GM12865 (cell line): ENCODE results near the gene DPPA2.

Source experiments
- DNase-seq: peaks from one replicate; pipeline ENCODE4 v3.0.0; 2010; ENCODE audit warnings: low read depth
- H3K4me3 ChIP-seq: 2 replicates; pipeline ENCODE4 v1.5.1; 2011; ENCODE audit warnings: mild to moderate bottlenecking, low read depth, low read length, control low read depth
- TF ChIP-seq, protein P1 (sequence below): IDR thresholded peaks from 2 replicates; pipeline ENCODE4 v1.5.1; 2011; ENCODE audit warnings: low read length, control low read depth, low read depth, inconsistent platforms; ENCODE audit not compliant: insufficient read depth; ENCODE audit errors: missing control alignments

Gene DPPA2

GRCh38 chr3:109338322-109338721 lies 22.0 kb upstream of the DPPA2 start:
- TF ChIP-seq, protein P1, sequence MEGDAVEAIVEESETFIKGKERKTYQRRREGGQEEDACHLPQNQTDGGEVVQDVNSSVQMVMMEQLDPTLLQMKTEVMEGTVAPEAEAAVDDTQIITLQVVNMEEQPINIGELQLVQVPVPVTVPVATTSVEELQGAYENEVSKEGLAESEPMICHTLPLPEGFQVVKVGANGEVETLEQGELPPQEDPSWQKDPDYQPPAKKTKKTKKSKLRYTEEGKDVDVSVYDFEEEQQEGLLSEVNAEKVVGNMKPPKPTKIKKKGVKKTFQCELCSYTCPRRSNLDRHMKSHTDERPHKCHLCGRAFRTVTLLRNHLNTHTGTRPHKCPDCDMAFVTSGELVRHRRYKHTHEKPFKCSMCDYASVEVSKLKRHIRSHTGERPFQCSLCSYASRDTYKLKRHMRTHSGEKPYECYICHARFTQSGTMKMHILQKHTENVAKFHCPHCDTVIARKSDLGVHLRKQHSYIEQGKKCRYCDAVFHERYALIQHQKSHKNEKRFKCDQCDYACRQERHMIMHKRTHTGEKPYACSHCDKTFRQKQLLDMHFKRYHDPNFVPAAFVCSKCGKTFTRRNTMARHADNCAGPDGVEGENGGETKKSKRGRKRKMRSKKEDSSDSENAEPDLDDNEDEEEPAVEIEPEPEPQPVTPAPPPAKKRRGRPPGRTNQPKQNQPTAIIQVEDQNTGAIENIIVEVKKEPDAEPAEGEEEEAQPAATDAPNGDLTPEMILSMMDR, result no peak
- DNase-seq, result no peak
- no peak overlapping the region for H3K4me3 ChIP-seq

- TF ChIP-seq, protein P1, result no peak
- DNase-seq, result no peak
- no peak within 1 kb of the TSS for H3K4me3 ChIP-seq
Measured at GRCh38 chr3:109337393-109337792, 21.1 kb upstream of the DPPA2 start, which contains the start of gene DPPA4. Gene DPPA4 (minus strand): TSS chr3:109337546. CDS start chr3:109337517, 29 bp downstream.

DNA sequence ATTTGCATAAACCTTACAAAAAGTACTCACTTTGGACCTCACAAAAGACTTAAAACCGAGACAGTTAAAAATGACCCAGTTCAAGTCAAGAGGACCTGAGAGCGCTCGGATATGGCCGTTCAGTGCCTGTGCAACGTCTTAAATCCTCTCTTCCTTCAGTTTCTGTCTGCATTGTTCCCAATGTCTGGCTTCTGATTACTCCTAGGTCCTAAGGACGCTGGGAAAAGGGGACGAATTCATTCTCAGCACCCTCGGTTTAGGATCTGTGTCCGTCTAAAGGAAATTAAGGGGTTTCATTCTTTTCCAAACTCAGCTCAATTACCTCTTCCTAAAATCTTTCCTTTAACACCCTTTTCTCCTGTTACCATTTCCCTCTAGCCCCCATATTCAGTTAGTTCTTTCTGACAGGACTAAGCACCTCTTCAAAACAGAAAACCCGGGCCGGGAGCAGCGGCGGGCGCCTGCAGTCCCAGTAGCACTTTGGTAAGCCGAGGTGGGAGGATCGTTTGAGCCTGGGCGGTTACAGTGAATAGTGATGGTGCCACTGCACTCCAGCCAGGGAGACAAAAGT lies 20.1 kb upstream of the DPPA2 start:
- no peak for DNase-seq
- TF ChIP-seq, protein P1, result no peak
- H3K4me3 ChIP-seq, result no peak overlapping the region

- H3K4me3 ChIP-seq, result no peak overlapping the region
- TF ChIP-seq, protein P1, result no peak
- DNase-seq, result no peak
Measured at GRCh38 chr3:109334572-109334971, 18.3 kb upstream of the DPPA2 start.

DNA sequence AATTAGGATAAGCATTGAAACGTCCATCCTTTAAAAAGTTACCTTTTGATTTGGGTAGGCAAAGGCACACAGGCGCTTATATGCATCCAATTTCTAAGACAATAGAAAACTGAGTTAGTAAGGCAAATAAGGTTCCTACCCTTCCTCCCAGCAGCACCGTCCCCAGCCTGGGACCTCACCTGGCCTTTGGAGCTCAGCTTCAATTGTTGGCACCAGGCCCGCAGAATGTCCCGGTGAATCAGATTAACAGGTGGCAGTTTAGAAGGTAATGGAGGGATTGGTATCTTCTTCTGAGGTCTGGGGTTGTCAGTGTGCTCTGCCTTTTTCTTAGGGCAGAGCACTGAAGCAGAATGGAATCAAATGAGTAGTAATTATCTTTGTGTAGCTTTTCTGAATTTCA lies 15.4 kb upstream of the DPPA2 start:
- DNase-seq, result no peak
- H3K4me3 ChIP-seq, result no peak overlapping the region
- TF ChIP-seq, protein P1, result no peak

DNA sequence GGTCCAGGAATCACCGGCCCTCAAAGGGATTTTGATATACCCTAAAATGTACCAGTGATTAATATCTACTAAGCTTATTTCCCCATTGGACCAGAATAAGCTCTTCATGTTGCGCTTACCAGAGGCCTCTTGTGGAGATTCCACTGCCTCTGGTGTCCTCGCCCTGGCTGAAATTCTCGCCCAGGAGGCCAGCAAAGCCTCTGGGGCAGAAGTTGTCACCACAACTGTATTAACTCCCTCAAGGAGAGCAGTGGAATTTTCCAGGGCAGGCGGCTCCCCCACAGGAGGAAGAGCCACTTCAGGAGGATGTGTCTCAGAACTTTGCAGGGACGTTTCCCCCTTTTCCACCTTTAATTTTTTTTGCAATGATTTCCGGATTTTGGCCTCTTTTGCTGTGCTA lies 14.1 kb upstream of the DPPA2 start:
- no peak overlapping the region for H3K4me3 ChIP-seq
- DNase-seq, result no peak
- TF ChIP-seq, protein P1, result no peak

DNA sequence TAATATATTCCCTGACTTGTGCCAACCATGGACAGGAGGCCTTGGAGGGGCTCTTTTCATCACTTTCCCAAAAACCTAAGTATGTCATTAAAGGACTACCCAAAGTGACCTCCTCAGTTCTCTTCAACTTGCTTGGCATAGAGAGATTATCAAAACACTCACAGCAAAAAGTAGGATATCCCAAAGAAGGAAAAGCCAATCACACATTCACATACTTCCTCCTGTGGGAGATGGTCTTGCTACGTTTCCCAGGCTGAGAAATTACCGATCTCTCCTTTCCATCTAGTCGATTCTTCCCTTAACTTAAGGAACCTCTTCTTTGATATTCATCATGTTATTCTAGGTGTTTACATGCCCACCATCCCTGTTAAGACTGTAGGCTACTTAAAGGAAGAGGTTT lies 11.9 kb upstream of the DPPA2 start:
- H3K4me3 ChIP-seq, result no peak overlapping the region
- TF ChIP-seq, protein P1, result no peak
- DNase-seq, result no peak
